Suppressor macrophage treated with lipopolysaccharide for 4 hours (primary cell): ENCODE data around the gene PERM1.
"Not testable (repeated sequence)": the region's sequence is repeated elsewhere in the genome, so short reads cannot be mapped to it uniquely, and the experiment has no call there.

ENCODE experiments used
- DNase-seq: peaks from one replicate; pipeline ENCODE4 v3.0.0-alpha.2; 2020

PERM1 gene

DNA sequence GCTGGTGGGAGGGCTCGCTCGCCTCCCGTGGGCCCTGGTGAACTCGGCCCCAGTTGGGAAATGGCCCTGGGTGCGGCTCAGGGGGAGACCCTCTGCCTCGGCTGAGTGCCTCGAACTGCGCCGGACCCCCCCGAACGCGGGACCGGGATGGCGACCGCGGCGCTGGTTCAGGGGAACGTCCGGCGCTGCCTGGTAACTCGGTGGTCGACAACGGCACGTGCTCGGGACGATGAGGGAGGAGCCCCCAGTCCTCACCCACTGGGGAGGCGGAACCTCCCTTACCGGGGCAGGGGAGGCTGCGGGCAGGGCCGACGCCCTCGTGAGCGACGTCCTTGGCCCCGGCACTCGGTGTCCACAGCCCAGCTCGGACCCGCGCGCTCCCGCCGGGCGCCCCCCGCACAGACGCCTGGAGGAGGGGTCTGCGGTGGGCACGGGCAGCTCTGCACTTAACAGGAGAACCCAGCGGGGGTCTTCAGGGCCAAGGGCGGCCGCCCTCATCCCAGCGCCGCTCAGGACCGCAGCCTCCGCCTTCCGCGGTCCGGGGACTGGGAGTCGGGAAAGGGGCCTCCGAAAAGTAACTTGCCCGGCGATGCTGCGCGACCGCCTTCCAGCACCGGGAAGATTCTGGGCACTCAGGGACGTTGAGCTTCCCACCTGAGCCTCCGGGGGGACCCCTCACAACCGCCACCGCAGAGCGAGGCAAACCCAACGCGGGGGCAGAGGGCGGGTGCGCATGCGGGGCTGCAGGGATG lies 16.3 kb upstream of the PERM1 start:
- DNase-seq, result peak; percentile 34

DNA sequence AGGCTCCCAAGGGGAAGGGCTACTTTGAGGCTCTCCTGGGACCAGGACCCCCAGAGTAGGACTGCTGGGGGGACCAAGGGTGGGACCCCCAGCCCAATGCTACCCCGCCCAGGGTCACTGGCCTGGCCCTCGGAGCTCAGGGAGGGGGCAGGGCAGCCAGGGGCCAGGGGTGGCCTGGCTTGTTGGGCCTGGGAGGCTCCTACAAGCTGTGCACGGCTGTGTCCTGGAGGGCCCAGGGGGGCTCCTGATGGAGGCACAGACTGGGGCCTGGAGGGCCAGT lies 15.8 kb upstream of the PERM1 start:
- no peak for DNase-seq

DNA sequence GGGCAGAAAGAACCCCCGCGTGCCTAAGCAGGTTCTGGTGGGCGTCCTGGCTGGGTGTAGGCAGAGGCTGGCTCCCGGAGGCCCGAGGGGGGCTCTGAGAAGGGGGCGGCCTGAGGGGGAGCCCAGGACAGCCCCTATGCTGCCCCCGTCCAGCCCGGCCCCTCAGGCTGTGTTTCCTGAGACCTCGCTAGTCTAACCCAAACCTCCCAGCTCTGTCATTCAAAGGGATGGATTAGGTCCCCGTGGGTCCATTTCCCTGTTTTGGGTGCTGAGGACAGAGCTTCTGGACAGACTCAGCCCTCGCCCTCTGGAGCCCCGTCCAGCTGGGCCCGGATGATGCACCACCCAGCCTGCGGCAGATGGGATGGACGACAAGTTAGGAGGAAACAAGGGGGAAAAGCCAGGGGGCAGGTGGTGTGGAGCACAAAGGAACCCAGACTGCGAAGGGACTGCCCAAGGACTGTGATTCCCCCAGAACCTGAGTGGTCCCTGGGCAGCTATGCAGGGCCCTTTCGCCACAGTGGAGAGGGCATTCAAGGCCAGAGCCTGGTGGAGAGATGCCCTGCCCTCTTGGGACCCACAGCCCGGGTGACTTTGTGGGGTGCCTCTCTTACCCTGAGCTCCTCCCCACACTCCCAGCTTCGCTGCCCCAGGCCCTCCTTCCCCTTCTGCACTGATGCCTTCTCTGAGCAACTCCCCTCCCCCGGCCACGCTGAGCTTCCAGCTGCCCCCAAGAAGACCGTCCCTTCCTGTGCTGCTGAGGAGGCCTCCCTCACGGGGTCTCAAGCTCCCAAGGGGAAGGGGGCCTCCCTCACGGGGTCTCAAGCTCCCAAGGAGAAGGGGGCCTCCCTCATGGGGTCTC lies 15.2 kb upstream of the PERM1 start:
- DNase-seq, result peak; percentile 27

DNA sequence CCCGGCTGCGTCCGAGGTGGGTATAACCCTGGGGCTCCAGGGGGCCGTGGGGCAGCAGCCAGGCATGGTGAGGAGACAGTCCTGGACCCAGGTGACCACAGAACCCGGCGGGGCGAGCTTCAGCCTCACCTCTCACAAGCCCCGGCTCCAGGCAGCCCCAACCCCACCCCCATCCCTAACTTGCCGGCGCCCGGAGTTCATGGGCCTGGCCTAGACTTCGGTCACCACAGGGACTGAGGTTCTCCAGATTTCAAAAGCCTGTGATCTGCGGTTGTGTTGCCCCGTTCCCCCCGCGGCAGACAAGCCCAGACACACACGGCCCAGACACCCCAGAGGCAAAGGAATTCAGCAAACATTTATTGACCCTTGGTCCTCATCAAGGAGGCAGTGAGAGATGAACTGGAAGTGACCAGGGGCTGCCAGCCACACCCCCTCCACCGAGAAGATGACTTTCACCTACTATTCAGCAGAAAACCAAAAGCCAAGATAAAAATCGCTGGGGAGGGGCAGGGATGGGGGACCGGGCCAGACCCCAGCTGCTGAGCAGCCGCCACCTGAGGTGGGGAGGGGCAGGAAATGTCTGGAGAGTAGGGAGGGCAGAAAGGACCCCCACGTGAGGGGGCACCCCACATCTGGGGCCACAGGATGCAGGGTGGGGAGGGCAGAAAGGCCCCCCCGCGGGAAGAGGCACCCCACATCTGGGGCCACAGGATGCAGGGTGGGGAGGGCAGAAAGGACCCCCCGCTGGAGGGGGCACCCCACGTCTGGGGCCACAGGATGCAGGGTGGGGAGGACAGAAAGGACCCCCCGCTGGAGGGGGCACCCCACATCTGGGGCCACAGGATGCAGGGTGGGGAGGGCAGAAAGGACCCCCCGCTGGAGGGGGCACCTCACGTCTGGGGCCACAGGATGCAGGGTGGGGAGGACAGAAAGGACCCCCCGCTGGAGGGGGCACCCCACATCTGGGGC lies 14.1 kb upstream of the PERM1 start:
- peak; percentile 28 for DNase-seq

DNA sequence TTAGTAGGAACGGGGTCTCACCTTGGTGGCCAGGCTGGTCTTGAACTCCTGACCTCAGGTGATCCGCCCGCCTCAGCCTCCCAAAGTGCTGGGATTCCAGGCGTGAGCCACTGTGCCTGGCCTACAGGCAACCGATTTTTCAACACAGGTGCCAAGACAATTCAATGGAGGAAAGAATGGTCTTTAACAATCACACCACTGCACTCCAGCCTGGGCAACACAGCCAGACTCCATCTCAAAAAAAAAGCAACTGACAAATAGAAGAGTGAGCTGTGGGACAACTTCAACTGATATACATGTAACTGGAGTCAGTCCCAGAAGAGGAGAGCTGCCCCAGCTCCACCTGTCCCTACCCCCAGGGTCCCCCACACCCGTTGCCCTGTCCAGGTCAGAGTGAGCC lies 12.7 kb upstream of the PERM1 start:
- peak; percentile 22 for DNase-seq

DNA sequence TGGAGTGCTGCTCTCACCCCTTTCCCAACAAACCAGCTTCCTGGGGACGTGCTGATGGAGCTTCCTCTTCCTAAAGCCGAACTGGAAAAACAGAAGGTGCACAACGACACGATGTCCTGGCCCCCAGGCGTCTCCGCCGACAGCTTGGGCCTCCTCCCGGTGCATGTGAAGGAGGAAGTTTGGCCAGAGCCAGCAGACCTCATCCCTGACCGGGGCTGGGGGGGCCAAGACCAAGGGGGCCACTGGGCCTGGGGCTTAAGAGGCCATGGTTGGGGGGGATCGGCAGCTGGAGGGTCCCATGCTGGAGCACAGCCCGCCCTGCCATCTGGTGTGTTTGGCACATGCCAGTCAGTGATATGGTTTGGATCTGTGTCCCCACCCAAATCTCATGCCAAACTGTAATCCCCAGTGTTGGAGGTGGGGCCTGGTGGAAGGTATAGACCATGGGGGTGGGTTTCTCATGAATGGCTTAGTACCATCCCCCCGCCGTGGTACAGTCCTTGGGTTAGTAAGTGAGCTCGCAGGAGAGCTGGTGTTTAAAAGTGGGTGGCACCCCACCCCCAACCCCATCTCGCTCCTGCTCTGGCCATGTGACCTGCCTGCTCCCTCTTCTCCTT lies 11.6 kb upstream of the PERM1 start:
- DNase-seq, result peak; percentile 21

DNA sequence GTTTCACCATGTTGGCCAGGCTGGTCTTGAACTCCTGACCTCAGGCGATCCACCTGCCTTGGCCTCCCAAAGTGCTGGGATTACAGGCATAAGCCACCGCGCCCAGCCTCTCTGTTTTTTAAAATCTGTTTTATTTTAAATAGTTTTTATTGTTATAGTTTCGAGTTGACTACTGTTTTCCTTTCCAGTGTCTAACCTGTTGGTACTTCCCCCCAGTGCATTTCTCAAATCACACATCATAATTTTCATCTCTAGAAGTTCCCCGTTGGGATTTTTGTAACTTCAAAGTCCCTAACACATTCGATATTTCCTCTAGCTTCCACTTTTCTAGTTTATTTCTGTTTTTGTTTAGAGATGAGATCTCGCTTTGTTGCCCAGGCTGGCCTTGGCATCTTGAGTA lies 10.5 kb upstream of the PERM1 start:
- no peak for DNase-seq

DNA sequence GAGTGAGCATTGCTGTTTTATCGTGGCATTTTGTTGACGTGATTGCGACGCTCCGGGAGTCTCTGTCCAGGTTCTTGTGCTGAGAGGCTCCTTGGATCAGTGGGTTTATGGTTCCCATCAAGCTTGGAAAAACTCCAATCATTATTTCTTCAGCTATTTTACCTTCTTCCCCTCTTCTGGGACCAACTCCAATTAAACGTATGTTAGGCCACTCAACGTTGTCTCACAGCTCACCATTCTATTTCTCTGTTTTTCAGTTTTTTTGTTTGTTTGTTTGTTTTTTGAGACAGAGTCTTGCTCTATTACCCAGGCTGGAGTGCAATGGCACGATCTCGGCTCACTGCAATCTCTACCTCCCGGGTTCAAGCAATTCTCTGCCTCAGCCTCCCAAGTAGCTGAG lies 10.0 kb upstream of the PERM1 start:
- DNase-seq, result no peak

DNA sequence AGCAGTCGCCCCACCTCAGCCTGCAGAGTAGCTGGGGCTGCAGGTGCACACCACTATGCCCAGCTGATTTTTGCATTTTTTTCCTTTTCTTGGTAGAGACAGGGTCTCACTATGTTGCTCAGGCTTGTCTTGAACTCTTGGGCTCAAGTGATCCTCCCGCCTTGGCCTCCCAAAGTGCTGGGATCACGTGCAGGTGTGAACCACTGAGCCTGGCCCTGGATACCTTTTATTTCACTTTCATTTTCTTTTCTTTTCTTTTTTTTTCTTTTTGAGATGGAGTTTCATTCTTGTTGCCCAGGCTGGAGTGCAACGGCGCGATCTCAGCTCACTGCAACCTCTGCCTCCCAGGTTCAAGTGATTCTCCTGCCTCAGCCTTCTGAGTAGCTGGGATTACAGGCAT lies 9.4 kb upstream of the PERM1 start:
- not testable (repeated sequence) for DNase-seq

DNA sequence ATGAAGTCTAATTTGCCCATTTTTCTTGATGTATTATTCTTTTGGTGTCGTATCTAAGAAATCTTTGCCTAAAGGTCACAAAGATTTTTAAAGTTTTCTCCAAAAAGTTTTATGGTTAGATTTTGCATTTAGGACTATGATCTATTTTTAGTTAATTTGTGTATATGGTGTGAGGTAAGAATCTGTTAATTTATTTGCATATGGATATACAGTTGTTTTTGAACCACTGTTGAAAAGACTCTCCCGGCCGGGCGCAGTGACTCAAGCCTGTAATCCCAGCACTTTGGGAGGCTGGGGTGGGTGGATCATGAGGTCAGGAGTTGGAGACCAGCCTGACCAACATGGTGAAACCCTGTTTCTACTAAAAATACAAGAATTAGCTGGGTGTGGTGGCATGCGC lies 6.2 kb upstream of the PERM1 start:
- DNase-seq, result not testable (repeated sequence)

DNA sequence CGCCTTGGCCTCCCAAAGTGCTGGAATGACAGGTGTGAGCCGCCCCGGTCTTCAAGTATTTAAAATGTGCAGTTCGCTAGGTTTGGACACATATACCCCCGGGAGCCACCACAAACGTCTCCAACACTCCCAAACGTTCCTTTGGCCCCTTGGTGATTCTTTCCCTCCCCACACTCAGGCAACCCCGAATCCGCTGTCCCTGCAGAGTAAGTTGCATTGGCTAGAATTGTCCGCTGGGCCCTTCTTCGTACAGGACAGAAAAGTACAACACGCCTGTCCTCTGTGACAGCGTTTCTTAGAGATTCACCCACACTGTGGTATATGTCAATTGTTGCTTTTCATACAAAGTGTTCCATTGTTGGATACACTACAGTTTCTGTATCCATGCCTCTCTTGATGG lies 3.2 kb upstream of the PERM1 start:
- DNase-seq, result no peak

DNA sequence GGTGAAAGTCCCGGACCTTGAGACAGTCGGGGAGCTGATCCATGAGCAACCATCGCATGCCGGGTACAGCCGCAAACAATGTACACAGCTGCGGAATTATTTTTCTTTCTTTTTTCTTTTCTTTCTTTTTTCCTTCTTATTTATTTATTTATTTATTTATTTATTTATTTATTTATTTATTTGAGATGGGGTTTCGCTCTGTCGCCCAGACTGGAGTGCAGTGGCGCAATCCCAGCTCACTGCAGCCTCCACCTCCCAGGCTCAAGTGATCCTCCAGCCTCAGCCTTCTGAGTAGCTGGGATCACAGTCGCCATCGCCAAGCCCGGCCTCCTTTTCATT lies 2.6 kb upstream of the PERM1 start:
- no peak for DNase-seq

DNA sequence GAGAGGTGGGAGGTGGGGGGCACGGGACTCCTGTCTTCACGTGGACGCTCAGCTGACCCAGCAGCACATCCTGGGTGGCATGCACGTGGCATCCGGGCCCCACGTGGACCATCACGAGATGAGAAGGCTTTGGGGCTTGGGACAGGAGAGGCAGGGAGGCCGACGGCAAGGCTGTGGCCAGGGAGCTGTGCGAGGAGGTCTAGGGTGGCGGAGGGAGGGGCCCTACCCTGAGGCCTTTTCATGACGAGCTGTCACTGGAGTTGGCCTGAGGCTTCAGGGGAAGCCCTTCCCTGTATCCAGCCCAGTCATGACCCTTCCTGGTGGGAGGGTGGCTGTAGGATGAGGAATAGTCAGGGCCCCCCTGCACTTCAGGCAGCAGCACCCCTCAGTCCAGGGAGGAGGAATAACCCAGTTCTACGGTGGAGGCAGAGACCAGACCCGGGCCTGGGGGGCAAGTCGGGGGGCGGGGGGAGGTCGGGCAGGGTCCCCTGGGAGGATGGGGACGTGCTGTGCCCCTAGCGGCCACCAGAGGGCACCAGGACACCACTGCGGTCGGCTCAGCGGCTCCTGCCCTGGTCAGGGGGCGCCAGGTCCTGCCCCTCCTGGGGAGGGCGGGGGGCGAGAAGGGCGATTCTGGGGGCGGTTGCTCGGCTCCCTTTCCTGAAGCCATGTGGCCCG lies 2.0 kb upstream of the PERM1 start:
- peak; percentile 50 for DNase-seq

DNA sequence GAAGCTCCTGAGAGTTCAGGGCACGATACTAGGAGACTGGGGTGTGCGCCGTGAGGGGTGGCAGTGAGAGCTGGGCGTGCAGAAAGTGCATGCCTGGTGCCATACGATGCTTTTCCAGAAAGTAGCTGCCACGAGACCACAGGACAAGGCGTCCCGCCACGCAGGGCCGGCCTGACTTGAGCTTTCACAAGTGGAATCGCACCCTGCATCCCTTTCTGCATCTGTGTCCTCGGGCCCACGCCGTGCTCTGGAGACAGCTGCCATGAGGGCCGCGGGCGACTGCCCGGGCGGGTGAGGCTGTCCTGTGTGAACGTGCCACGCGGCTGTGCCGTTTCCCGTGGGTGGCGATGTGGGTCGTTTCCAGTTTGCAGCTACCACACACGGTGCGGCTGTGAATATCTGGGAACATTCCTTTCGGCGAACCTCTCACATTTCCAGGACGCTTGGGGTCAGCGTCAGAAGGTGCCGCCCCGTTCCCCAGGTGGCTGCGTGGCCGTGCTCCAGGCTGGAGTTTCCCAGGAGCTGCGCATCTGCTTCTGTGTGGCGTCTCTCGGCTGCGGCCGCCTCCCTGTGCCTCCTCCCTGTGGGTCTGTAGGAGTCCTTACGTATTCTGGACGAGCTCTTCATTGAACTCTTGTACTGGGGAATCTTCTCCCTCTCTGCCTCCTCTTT lies 1.0 kb upstream of the PERM1 start:
- no peak for DNase-seq

DNA sequence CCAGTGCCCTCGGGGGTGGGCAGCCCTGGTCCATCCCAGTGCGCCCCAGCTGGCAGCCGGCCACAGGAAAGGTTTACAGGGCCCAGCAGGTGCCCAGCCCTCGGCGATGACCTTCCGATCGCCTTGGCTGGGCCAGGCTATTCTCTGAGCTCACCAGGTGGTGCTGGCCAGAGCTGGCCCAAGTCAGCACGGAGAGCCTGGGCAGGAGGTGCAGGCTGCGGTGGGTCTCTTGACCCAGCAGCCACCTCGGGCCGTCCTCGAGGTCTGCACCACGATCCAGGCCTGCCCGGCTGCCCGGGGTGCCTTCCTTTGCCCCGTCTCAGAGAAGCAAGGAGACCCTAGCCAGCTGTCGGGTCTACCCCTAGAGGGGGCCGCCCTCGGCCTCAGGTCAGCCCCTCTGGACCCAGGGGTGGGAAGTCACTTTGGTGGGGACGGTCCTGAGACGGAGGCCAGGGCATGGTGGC lies 370 bp downstream of the PERM1 start:
- DNase-seq, result no peak

DNA sequence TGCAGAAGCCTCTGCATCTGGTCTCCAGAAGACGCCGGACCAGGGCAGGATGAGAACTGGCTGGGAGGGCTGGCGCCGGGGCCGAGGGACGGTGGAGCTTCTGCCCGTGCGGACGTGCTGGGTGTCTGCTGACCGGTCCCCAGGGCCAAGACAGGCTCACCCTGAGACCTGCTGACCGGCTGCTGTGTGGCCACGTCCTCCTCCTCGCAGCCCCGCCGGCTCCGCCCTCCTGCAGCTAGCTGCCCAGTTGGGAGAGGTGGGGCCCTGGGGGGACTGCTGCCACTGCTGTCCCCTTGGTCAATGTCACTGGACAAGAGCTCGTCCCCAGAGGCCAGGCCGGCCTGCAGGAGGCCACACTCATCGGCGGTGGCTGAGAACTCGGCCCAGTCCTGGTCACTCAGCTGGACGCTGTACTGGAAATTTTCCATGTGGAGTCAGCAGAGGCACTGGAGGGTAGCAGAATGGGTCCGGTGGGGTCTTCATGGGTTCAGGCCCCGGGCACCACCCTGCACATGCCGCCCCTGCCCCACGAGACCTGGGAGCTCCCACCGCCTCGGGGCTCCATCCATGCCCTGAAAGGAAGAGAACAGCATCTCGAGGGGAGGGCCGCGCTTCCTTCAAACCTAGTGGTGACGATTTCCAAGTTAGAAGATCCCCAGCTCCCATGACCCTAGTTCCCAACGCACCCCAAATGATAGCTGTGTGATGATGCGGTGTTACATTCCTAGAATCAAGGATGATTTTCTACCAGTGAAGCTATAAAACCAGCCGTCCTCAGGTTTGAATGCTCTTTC lies 1.1 kb downstream of the PERM1 start:
- DNase-seq, result no peak

DNA sequence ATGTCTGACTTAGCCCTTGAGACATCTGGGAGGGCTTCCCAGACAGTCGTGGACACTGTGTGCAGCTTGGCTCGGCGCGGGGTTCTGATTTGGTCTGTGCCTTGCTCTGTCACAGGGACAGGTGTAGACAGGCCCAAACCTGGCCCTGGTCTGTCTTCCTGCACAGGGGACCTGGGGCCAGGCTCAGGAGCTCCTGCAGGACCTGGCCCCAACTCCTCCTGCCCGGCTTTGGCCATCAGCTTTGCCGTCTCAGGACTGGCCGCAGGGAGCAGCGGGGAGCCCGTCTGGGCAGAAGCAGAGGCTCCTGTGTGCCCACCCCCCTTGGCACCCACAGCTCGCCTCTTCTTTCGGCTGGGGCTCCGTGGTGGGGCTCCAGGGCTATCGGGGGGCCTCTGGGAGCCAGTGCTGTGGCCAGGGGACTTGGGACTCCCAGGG lies 1.7 kb downstream of the PERM1 start:
- DNase-seq, result no peak

DNA sequence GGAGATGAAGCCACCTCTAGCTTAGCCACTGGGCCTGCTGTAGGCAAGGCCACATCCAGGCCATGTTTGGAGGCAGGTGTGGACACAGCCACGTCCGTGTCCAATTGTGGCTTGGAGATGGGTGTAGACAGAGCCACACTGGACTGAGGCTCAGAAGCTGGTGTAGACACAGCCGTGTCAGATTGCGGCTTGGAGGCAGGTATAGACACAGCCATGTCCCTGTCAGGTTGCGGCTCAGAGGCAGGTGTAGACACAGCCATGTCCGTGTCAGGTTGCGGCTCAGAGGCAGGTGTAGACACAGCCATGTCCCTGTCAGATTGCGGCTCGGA lies 2.2 kb downstream of the PERM1 start:
- DNase-seq, result no peak

DNA sequence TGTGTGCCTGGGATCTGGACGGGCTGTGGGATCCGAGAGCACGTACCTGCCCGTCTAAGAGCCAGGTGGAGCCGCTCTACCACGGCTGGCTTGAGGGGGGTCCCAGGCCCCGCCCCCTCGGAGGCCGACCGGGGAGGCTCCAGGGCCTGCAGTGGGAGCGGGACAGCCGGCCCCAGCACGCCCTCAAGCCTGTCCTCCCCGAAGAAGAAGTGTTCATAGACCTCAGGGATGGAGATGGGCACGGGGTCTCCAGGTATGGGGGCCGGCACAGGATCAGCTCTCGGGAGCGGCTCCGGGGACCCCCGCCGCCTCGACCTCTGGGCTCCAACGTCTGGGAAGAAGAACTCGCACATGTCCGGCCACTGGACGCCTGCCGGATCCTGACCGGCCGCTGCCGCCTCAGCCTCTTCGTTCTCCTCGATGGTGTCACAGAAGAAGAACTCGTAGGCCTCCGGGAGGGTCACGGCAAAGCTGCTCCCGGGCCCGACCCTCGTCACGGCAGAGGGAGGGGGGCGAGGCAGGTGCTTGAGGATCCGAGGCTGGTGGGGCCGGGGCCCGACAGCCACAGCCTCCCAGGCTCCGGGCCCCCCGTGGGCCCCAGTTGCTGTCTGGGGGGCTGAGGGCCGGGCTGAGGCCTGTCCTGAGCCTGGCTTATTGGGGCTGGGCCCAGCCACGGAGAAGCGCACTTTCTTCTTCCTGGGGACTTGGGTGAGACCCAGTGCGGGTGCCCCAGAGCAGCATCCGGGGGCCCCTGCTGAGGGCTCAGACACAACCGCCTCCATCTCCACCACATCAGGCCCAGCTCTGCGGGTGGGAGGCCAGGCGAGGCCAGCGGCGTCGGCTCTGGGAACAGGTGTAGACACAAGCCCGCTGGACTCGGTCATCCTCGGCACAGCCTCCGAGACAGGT lies 2.8 kb downstream of the PERM1 start:
- DNase-seq, result no peak
